SK-N-SH treated with all-trans-retinoic acid at 6 μM for 48 hours (cell line): Measurements from ENCODE around the gene NCK2.

ENCODE experiments used
- ATAC-seq: fragments of 200-7000 bp; cut with Tn5 transposase; 3 replicates; pipeline ENCODE4 v1.9.1; 2020; ENCODE audit warnings: mild to moderate bottlenecking, moderate library complexity
- ARNTL ChIP-seq: fragments of 450-650 bp; formaldehyde crosslinking; IDR thresholded peaks from 2 replicates; pipeline ENCODE4 v1.5.0; 2020; ENCODE audit warnings: low read depth, mild to moderate bottlenecking, moderate library complexity, borderline replicate concordance
- CSDC2 ChIP-seq: fragments of 250-450 bp; sonication (Bioruptor Pico); IDR thresholded peaks from 2 replicates; pipeline ENCODE4 v1.5.0; 2020; ENCODE audit warnings: mild to moderate bottlenecking, moderate library complexity
- ESRRG ChIP-seq: fragments of 250-450 bp; sonication (Bioruptor Pico); IDR thresholded peaks from 2 replicates; pipeline ENCODE4 v1.6.1; 2021; ENCODE audit warnings: mild to moderate bottlenecking
- GLIS3 ChIP-seq: fragments of 250-450 bp; sonication (Bioruptor Pico); IDR thresholded peaks from 2 replicates; pipeline ENCODE4 v1.5.0; 2020; ENCODE audit warnings: mild to moderate bottlenecking, moderate library complexity
- ISL1 ChIP-seq: fragments of 250-450 bp; sonication (Bioruptor Pico); IDR thresholded peaks from 2 replicates; pipeline ENCODE4 v2.1.2; 2022; ENCODE audit warnings: mild to moderate bottlenecking, moderate library complexity
- OSR1 ChIP-seq: fragments of 250-450 bp; sonication (Bioruptor Pico); IDR thresholded peaks from 2 replicates; pipeline ENCODE4 v1.8.0; 2022; ENCODE audit warnings: moderate library complexity, mild to moderate bottlenecking, inconsistent platforms
- PPARA ChIP-seq: fragments of 250-450 bp; sonication (Bioruptor Pico); IDR thresholded peaks from 2 replicates; pipeline ENCODE4 v1.5.0; 2020; ENCODE audit warnings: mild to moderate bottlenecking, borderline replicate concordance
- RARB ChIP-seq: fragments of 250-450 bp; sonication (Bioruptor Pico); IDR thresholded peaks from 2 replicates; pipeline ENCODE4 v1.8.0; 2021; ENCODE audit warnings: mild to moderate bottlenecking, moderate library complexity
- SNAI2 ChIP-seq: fragments of 250-450 bp; sonication (Bioruptor Pico); IDR thresholded peaks from 2 replicates; pipeline ENCODE4 v1.5.0; 2020; ENCODE audit warnings: mild to moderate bottlenecking, moderate library complexity
- TCF4 ChIP-seq: fragments of 250-450 bp; sonication (Bioruptor Pico); IDR thresholded peaks from 2 replicates; pipeline ENCODE4 v1.8.0; 2021; ENCODE audit warnings: mild to moderate bottlenecking, moderate library complexity, borderline replicate concordance
- TOX ChIP-seq: fragments of 250-450 bp; sonication (Bioruptor Pico); IDR thresholded peaks from 2 replicates; pipeline ENCODE4 v1.8.0; 2021; ENCODE audit warnings: mild to moderate bottlenecking, moderate library complexity, borderline replicate concordance
- ZC3H10 ChIP-seq: fragments of 250-450 bp; sonication (Bioruptor Pico); IDR thresholded peaks from 2 replicates; pipeline ENCODE4 v1.5.1; 2021; ENCODE audit warnings: mild to moderate bottlenecking, moderate library complexity
- ZFP3 ChIP-seq: fragments of 250-450 bp; sonication (Bioruptor Pico); IDR thresholded peaks from 2 replicates; pipeline ENCODE4 v1.5.0; 2020; ENCODE audit warnings: mild to moderate bottlenecking, moderate library complexity
- ZFP30 ChIP-seq: fragments of 450-650 bp; formaldehyde crosslinking; IDR thresholded peaks from 2 replicates; pipeline ENCODE4 v1.5.0; 2022; ENCODE audit warnings: mild to moderate bottlenecking, moderate library complexity
- ZNF565 ChIP-seq: fragments of 450-650 bp; formaldehyde crosslinking; conservative IDR thresholded peaks from 2 replicates; pipeline ENCODE4 v1.5.0; 2020; ENCODE audit warnings: low read depth, mild to moderate bottlenecking, moderate library complexity
- ZNF70 ChIP-seq: fragments of 450-650 bp; formaldehyde crosslinking; IDR thresholded peaks from 2 replicates; pipeline ENCODE4 v1.5.0; 2020; ENCODE audit warnings: mild to moderate bottlenecking, moderate library complexity
- ZNF8 ChIP-seq: fragments of 450-650 bp; formaldehyde crosslinking; IDR thresholded peaks from 2 replicates; pipeline ENCODE4 v1.5.0; 2020; ENCODE audit warnings: mild to moderate bottlenecking, moderate library complexity
- TF ChIP-seq, protein P1 (sequence below): fragments of 250-450 bp; sonication (Bioruptor Pico); IDR thresholded peaks from 2 replicates; pipeline ENCODE4 v1.5.1; 2021; ENCODE audit warnings: mild to moderate bottlenecking, moderate library complexity
- TF ChIP-seq, protein P2 (sequence below): fragments of 250-450 bp; sonication (Bioruptor Pico); IDR thresholded peaks from 2 replicates; pipeline ENCODE4 v1.8.0; 2020; ENCODE audit warnings: mild to moderate bottlenecking, moderate library complexity, borderline replicate concordance
- TF ChIP-seq, protein P3 (sequence below): fragments of 250-450 bp; sonication (Bioruptor Pico); IDR thresholded peaks from 2 replicates; pipeline ENCODE4 v1.5.0; 2020; ENCODE audit warnings: mild to moderate bottlenecking, moderate library complexity
- TF ChIP-seq, protein P4 (sequence below): fragments of 250-450 bp; sonication (Bioruptor Pico); IDR thresholded peaks from 2 replicates; pipeline ENCODE4 v1.5.1; 2020; ENCODE audit warnings: low read depth, mild to moderate bottlenecking, moderate library complexity

NCK2 gene

DNA sequence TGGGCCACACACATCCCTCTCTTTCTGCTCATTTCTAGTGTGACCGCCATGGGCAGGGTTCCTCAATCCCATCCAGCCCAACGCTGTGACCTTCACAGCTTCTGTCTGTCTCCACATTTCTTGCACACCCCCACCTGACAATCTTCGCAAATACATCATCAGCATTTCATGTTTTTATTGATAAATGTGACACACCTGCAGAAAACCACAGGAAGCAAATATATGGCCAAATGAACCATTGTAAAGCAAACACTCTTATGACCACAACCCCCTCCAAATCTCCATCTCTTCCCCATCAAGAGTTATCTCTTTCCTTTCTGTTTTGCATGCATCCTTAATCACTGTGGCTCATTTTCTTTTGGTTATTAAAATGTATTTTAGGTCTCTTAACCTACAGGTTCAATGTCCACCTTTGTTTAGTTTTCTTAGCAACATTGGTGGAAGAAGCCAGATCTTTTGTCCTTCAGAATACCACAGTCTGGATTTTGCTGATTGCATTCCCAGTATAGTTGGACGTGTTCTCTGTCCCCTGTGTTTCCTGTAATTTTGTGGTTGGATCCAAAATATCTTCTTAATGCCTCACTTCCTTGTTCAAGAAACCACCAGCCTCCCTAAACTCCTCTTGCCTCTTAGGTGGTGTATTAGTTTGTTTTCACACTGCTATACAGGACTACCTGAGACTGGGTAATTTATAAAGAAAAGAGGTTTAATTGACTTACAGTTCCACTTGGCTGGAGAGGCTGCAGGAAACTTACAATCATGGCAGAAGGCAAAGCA, 9.8 kb upstream of the NCK2 start:
- no peak for TF ChIP-seq ZFP3
- TF ChIP-seq PPARA (CRISPR knock-in tag): no peak
- no peak for TF ChIP-seq TOX (CRISPR knock-in tag)
- no peak for TF ChIP-seq RARB (CRISPR knock-in tag)
- TF ChIP-seq, protein P1, sequence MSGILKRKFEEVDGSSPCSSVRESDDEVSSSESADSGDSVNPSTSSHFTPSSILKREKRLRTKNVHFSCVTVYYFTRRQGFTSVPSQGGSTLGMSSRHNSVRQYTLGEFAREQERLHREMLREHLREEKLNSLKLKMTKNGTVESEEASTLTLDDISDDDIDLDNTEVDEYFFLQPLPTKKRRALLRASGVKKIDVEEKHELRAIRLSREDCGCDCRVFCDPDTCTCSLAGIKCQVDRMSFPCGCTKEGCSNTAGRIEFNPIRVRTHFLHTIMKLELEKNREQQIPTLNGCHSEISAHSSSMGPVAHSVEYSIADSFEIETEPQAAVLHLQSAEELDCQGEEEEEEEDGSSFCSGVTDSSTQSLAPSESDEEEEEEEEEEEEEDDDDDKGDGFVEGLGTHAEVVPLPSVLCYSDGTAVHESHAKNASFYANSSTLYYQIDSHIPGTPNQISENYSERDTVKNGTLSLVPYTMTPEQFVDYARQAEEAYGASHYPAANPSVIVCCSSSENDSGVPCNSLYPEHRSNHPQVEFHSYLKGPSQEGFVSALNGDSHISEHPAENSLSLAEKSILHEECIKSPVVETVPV (CRISPR knock-in tag): no peak
- TF ChIP-seq ZNF565 (CRISPR knock-in tag): no peak
- TF ChIP-seq, protein P2, sequence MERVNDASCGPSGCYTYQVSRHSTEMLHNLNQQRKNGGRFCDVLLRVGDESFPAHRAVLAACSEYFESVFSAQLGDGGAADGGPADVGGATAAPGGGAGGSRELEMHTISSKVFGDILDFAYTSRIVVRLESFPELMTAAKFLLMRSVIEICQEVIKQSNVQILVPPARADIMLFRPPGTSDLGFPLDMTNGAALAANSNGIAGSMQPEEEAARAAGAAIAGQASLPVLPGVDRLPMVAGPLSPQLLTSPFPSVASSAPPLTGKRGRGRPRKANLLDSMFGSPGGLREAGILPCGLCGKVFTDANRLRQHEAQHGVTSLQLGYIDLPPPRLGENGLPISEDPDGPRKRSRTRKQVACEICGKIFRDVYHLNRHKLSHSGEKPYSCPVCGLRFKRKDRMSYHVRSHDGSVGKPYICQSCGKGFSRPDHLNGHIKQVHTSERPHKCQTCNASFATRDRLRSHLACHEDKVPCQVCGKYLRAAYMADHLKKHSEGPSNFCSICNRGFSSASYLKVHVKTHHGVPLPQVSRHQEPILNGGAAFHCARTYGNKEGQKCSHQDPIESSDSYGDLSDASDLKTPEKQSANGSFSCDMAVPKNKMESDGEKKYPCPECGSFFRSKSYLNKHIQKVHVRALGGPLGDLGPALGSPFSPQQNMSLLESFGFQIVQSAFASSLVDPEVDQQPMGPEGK (CRISPR knock-in tag): no peak
- no peak for TF ChIP-seq ZC3H10 (CRISPR knock-in tag)
- TF ChIP-seq ARNTL (CRISPR knock-in tag): no peak
- TF ChIP-seq TCF4 (CRISPR knock-in tag): no peak
- no peak for TF ChIP-seq SNAI2
- no peak for TF ChIP-seq OSR1 (CRISPR knock-in tag)
- TF ChIP-seq, protein P3, sequence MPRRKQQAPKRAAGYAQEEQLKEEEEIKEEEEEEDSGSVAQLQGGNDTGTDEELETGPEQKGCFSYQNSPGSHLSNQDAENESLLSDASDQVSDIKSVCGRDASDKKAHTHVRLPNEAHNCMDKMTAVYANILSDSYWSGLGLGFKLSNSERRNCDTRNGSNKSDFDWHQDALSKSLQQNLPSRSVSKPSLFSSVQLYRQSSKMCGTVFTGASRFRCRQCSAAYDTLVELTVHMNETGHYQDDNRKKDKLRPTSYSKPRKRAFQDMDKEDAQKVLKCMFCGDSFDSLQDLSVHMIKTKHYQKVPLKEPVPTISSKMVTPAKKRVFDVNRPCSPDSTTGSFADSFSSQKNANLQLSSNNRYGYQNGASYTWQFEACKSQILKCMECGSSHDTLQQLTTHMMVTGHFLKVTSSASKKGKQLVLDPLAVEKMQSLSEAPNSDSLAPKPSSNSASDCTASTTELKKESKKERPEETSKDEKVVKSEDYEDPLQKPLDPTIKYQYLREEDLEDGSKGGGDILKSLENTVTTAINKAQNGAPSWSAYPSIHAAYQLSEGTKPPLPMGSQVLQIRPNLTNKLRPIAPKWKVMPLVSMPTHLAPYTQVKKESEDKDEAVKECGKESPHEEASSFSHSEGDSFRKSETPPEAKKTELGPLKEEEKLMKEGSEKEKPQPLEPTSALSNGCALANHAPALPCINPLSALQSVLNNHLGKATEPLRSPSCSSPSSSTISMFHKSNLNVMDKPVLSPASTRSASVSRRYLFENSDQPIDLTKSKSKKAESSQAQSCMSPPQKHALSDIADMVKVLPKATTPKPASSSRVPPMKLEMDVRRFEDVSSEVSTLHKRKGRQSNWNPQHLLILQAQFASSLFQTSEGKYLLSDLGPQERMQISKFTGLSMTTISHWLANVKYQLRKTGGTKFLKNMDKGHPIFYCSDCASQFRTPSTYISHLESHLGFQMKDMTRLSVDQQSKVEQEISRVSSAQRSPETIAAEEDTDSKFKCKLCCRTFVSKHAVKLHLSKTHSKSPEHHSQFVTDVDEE: no peak
- no peak for TF ChIP-seq ISL1 (CRISPR knock-in tag)
- TF ChIP-seq, protein P4, sequence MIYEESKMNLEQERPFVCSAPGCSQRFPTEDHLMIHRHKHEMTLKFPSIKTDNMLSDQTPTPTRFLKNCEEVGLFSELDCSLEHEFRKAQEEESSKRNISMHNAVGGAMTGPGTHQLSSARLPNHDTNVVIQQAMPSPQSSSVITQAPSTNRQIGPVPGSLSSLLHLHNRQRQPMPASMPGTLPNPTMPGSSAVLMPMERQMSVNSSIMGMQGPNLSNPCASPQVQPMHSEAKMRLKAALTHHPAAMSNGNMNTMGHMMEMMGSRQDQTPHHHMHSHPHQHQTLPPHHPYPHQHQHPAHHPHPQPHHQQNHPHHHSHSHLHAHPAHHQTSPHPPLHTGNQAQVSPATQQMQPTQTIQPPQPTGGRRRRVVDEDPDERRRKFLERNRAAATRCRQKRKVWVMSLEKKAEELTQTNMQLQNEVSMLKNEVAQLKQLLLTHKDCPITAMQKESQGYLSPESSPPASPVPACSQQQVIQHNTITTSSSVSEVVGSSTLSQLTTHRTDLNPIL (CRISPR knock-in tag): no peak
- TF ChIP-seq ESRRG (CRISPR knock-in tag): no peak
- TF ChIP-seq ZNF70 (CRISPR knock-in tag): no peak
- TF ChIP-seq ZFP30 (CRISPR knock-in tag): no peak
- no peak for TF ChIP-seq GLIS3 (CRISPR knock-in tag)
- no peak for TF ChIP-seq ZNF8 (CRISPR knock-in tag)
- TF ChIP-seq, all 23 proteins: peak for 0
- ATAC-seq: no peak

DNA sequence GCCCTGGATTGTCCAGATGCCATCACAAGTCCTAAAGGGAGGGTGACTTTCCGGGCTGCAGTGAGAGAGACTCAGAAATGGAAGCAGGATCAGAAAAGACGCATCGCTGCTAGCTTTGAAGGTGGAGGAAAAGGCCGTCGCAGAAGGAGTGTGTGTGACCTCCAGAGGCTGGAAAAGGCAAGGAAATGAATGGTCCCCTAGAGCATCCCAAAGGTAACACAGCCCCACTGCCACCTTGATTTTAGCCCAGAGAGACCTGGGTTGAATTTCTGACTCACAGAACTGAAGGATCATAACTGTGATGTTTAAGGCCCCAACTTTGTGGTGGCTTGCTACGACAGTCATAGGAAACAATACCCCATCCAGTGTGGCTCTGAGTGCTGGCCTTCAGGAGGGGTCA, 8.6 kb upstream of the NCK2 start:
- no peak for ATAC-seq

More for the DNA sequence above, 8.6 kb upstream of the NCK2 start:
- TF ChIP-seq, protein P2 (CRISPR knock-in tag): no peak
- no peak for TF ChIP-seq CSDC2 (CRISPR knock-in tag)
- no peak for TF ChIP-seq ZFP3
- TF ChIP-seq, protein P3: no peak
